Hepatocyte (in vitro differentiated cells): Measurements from ENCODE around the gene SLC12A8.

Experiments
- EZH2 ChIP-seq: fragments of 200-600 bp; sonication (generic); IDR thresholded peaks from 2 replicates; pipeline ENCODE4 v1.6.1; 2016; ENCODE audit warnings: antibody characterized with exemption, mild to moderate bottlenecking, borderline replicate concordance
- EZH2phosphoT487 ChIP-seq: fragments of 200-600 bp; sonication (generic); IDR thresholded peaks from one replicate; pipeline ENCODE4 v1.6.1; 2018; ENCODE audit warnings: antibody characterized with exemption, mild to moderate bottlenecking, low read depth, moderate library complexity; ENCODE audit not compliant: unreplicated experiment, severe bottlenecking
- TF ChIP-seq, protein P1 (sequence below): fragments of 200-600 bp; sonication (generic); IDR thresholded peaks from 2 replicates; pipeline ENCODE4 v1.5.1; 2016; ENCODE audit warnings: antibody characterized with exemption, mild to moderate bottlenecking; ENCODE audit not compliant: poor library complexity

DNA sequence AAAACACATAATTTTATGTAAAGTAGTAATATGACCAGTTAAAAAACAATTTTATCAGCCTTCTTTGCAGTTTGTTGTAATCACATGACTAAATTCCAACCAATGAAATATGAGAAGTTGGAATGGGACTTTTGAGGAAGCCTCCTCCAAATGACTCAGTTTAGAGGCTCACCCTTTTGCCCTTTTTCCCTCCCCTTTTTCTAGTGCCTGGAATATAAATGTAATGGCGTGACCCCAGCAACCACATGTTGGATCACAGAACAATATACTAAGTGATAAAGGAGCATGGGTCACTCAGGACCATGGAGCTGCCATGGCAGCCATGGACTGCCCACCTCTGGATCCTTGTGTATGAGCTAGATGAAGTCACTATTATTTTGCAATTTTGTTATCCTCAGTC, 107.9 kb downstream of the SLC12A8 start:
- TF ChIP-seq, protein P1, sequence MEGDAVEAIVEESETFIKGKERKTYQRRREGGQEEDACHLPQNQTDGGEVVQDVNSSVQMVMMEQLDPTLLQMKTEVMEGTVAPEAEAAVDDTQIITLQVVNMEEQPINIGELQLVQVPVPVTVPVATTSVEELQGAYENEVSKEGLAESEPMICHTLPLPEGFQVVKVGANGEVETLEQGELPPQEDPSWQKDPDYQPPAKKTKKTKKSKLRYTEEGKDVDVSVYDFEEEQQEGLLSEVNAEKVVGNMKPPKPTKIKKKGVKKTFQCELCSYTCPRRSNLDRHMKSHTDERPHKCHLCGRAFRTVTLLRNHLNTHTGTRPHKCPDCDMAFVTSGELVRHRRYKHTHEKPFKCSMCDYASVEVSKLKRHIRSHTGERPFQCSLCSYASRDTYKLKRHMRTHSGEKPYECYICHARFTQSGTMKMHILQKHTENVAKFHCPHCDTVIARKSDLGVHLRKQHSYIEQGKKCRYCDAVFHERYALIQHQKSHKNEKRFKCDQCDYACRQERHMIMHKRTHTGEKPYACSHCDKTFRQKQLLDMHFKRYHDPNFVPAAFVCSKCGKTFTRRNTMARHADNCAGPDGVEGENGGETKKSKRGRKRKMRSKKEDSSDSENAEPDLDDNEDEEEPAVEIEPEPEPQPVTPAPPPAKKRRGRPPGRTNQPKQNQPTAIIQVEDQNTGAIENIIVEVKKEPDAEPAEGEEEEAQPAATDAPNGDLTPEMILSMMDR, result no peak
- TF ChIP-seq EZH2 (no peak), EZH2phosphoT487 (no peak)
